K562 (cell line): ENCODE results near the gene SERPINF2. TPM values are rescaled to one million over a fixed set of nuclear protein-coding genes. Genes with fewer than 3 reads are reported as not detected.

Experiments used
- ATAC-seq: fragments of 200-7000 bp; cut with Tn5 transposase; 3 replicates; pipeline ENCODE4 v1.9.1; 2020; ENCODE audit warnings: moderate library complexity
- BruUV-seq: library from RNA; stranded (reverse); fragments of 400-500 nt; replicated peaks from 2 replicates; lab custom pipeline; 2021; lab: Mats Ljungman, UMichigan
- CTCF ChIA-PET: fragments of 300-600 bp; formaldehyde crosslinking; extraction: SDS; loops from one replicate; lab custom pipeline; 2021; ENCODE audit warnings: low intra/inter-chr PET ratio; lab: Yijun Ruan, JAX
- POLR2A ChIA-PET: fragments of 300-600, 350-650 bp; sonication (Branson Sonifier 250); formaldehyde crosslinking; extraction: SDS; loops from one replicate; lab custom pipeline; 2021; ENCODE audit warnings: antibody characterized with exemption, inconsistent platforms; lab: Yijun Ruan, JAX
- DNase-seq, 4 experiments: peaks; one replicate each; pipeline versions ENCODE4 v3.0.0 to v3.0.0-alpha.2; 2011 to 2018; ENCODE audit warnings: low spot score in 3 of 4, mixed read lengths in 3 of 4; ENCODE audit errors: extremely low read depth in 1 of 4
- FAIRE-seq: peaks from 2 replicates; lab custom pipeline; 2011; peaks lifted over from hg19 to GRCh38; lab: Jason Lieb, UNC
- H2AFZ ChIP-seq: 2 replicates; pipeline ENCODE4 v1.6.0; 2011; ENCODE audit warnings: low read depth, low read length, control low read depth, inconsistent platforms
- H3K27ac ChIP-seq: fragments of 200-600 bp; 3 replicates; pipeline ENCODE4 v1.8.0; 2011; ENCODE audit warnings: low read depth, mild to moderate bottlenecking, control low read depth, inconsistent platforms, low read length, moderate library complexity, mixed read lengths; ENCODE audit errors: extremely low read depth
- H3K27me3 ChIP-seq, 2 experiments: fragments of 300-600 bp in 1 of 2; 2 replicates in 1 of 2; 3 replicates in 1 of 2; pipeline versions ENCODE4 v1.6.0 to v1.8.0; 2011; ENCODE audit warnings: inconsistent platforms in 2 of 2, low read length in 2 of 2, mild to moderate bottlenecking in 1 of 2, mixed read lengths in 1 of 2, moderate library complexity in 1 of 2; ENCODE audit not compliant: control insufficient read depth in 2 of 2, insufficient read depth in 2 of 2
- H3K36me3 ChIP-seq: fragments of 300-600 bp; 3 replicates; pipeline ENCODE4 v1.8.0; 2011; ENCODE audit warnings: mild to moderate bottlenecking, low read length, inconsistent platforms; ENCODE audit not compliant: control insufficient read depth, insufficient read depth
- H3K4me1 ChIP-seq, 2 experiments: fragments of 200-600 bp in 1 of 2; replicated peaks in 1 of 2; 2 replicates in 1 of 2; 3 replicates in 1 of 2; pipeline versions ENCODE4 v1.5.1 to v1.8.0; 2011; ENCODE audit warnings: inconsistent platforms in 2 of 2, low read length in 2 of 2, mild to moderate bottlenecking in 1 of 2, mixed read lengths in 1 of 2, moderate library complexity in 1 of 2; ENCODE audit not compliant: control insufficient read depth in 2 of 2, insufficient read depth in 2 of 2
- H3K4me2 ChIP-seq: 2 replicates; pipeline ENCODE4 v1.6.1; 2011; ENCODE audit warnings: low read length, control low read depth, inconsistent platforms, mixed read lengths; ENCODE audit not compliant: insufficient read depth
- H3K4me3 ChIP-seq: fragments of 200-600 bp; sonication (generic), shearing (Covaris generic); 2 replicates; pipeline ENCODE4 v1.5.1; 2016; ENCODE audit warnings: control low read depth, inconsistent platforms
- H3K79me2 ChIP-seq: fragments of 200-600 bp; 3 replicates; pipeline ENCODE4 v1.8.0; 2011; ENCODE audit warnings: low read length, inconsistent platforms; ENCODE audit not compliant: control insufficient read depth, insufficient read depth
- H3K9ac ChIP-seq, 2 experiments: 2 replicates each; pipeline versions ENCODE4 v1.6.0 to v1.6.1; 2011; ENCODE audit warnings: low read depth in 2 of 2, low read length in 2 of 2, control low read depth in 1 of 2, inconsistent platforms in 1 of 2, mild to moderate bottlenecking in 1 of 2, mixed read lengths in 1 of 2; ENCODE audit not compliant: insufficient read depth in 1 of 2
- H3K9me1 ChIP-seq: one replicate; pipeline ENCODE4 v1.6.0; 2011; ENCODE audit warnings: inconsistent platforms, mild to moderate bottlenecking, low read length, moderate library complexity; ENCODE audit not compliant: control insufficient read depth, insufficient read depth
- H3K9me3 ChIP-seq: replicated peaks from 2 replicates; pipeline ENCODE4 v1.5.1; 2011; ENCODE audit warnings: low read depth, low read length, inconsistent platforms; ENCODE audit not compliant: control insufficient read depth, insufficient read depth
- H4K20me1 ChIP-seq: replicated peaks from 2 replicates; pipeline ENCODE4 v1.6.1; 2011; ENCODE audit warnings: low read length, inconsistent platforms, mixed read lengths; ENCODE audit not compliant: control insufficient read depth, insufficient read depth
- GATA2 ChIP-seq: sonication (generic); formaldehyde crosslinking; IDR thresholded peaks from 2 replicates; pipeline ENCODE4 v1.4.0; 2020; ENCODE audit warnings: mild to moderate bottlenecking, missing genetic modification reagents
- GTF2A2 ChIP-seq: IDR thresholded peaks from 2 replicates; pipeline ENCODE4 v1.6.1; 2016; ENCODE audit warnings: mild to moderate bottlenecking, missing genetic modification characterization, missing compliant biosample characterization
- HMGN3 ChIP-seq: IDR thresholded peaks from 2 replicates; pipeline ENCODE4 v1.6.1; 2011; ENCODE audit warnings: borderline replicate concordance, low read depth, mild to moderate bottlenecking, mixed read lengths, low read length; ENCODE audit not compliant: insufficient read length; ENCODE audit errors: extremely low read depth
- KLF13 ChIP-seq: fragments of 450-650 bp; IDR thresholded peaks from 2 replicates; pipeline ENCODE4 v1.6.1; 2016; ENCODE audit warnings: missing genetic modification characterization, low read depth, mild to moderate bottlenecking, missing compliant biosample characterization, moderate library complexity, borderline replicate concordance
- NEUROD1 ChIP-seq: fragments of 150-350 bp; IDR thresholded peaks from 2 replicates; pipeline ENCODE4 v1.6.1; 2014; ENCODE audit warnings: borderline replicate concordance, low read length, low read depth; ENCODE audit not compliant: partially characterized antibody
- NFE2 ChIP-seq: IDR thresholded peaks from 2 replicates; pipeline ENCODE4 v1.6.1; 2014; ENCODE audit warnings: antibody characterized with exemption, low read depth
- XRCC4 ChIP-seq: IDR thresholded peaks from one replicate; pipeline ENCODE4 v1.6.1; 2011; ENCODE audit not compliant: insufficient read depth, insufficient read length; ENCODE audit errors: extremely low read depth
- ZNF174 ChIP-seq: fragments of 250-450 bp; sonication (Bioruptor Pico); IDR thresholded peaks from 2 replicates; pipeline ENCODE4 v1.4.0; 2020; ENCODE audit warnings: mild to moderate bottlenecking
- ZNF586 ChIP-seq: fragments of 450-650 bp; formaldehyde crosslinking; conservative IDR thresholded peaks from 2 replicates; pipeline ENCODE4 v1.4.0; 2020; ENCODE audit warnings: mild to moderate bottlenecking, moderate library complexity
- WGBS: fragments of 100-300 bp; shearing (Covaris generic); methylation state at CpG from one replicate; pipeline ENCODE4 v1.1.6; 2016; ENCODE audit warnings: low coverage, mixed read lengths; ENCODE audit not compliant: insufficient coverage; ENCODE audit errors: missing lambda C conversion rate; 5-methylcytosine and 5-hydroxymethylcytosine counted together
- in situ Hi-C: fragments of 300-500 bp; cut with MboI; formaldehyde crosslinking; loops from 4 replicates; pipeline ENCODE4 v1.15.0; 2018; ENCODE audit warnings: inconsistent platforms, mixed read lengths
- intact Hi-C: fragments of 100-400 bp; cut with micrococcal nuclease; formaldehyde crosslinking; loops from 2 replicates; pipeline ENCODE4 v1.14.2; 2022
- polyA plus RNA-seq, 8 experiments: library from polyadenylated mRNA; depleted of rRNA in 4 of 8; stranded (reverse) in 5 of 8; unstranded in 3 of 8; fragments of >200 nt; fragmentation: Nextera tagmentation in 2 of 8; fragmentation: Illumina TruSeq in 1 of 8; extraction: Ambion mirVana in 2 of 8; extraction: Trizol in 1 of 8; gene quantifications; 2 replicates each; pipeline versions ENCODE4 v1.2.1 to v1.2.3, GENCODE V29; 2011 to 2014; ENCODE audit warnings: inconsistent platforms in 1 of 8, missing spikeins in 1 of 8
- total RNA-seq, 7 experiments: library from RNA; depleted of rRNA in 6 of 7; stranded (reverse); fragments of >200 nt in 6 of 7; fragmentation: Illumina TruSeq in 2 of 7; extraction: Trizol in 2 of 7; gene quantifications; 2 replicates each; pipeline versions ENCODE4 v1.2.1 to v1.2.3, GENCODE V29; 2011 to 2021; ENCODE audit warnings: low replicate concordance in 1 of 7
- TF ChIP-seq, protein P1 (sequence below): fragments of 450-650 bp; IDR thresholded peaks from 2 replicates; pipeline ENCODE4 v1.6.1; 2016; ENCODE audit warnings: mild to moderate bottlenecking, moderate library complexity

The SERPINF2 gene
- total and polyA plus RNA-seq, 9 of the 15 experiments (the other 6 are each of a cell fraction or from before 2014, with no cell fraction given), result 0.22 TPM; not detected in 8

- CTCF ChIA-PET, result no interaction called here
- no peak overlapping the region for H3K27ac ChIP-seq
- in situ Hi-C loops (no loop called here), intact Hi-C loops (no loop called here)
- H3K4me3 ChIP-seq, result no peak overlapping the region
- H3K9ac ChIP-seq, result no peak overlapping the region; a peak in 1 of 4 replicates
- WGBS, result 86% methylated on average over 6 of the region's 6 CpGs
- H3K9me3 ChIP-seq, result no peaks in the 10 kb centered on the region
- TF ChIP-seq NFE2 (no peak), HMGN3 (no peak), GTF2A2 (tag) (no peak), NEUROD1 (no peak), KLF13 (no peak), XRCC4 (no peak), ZNF586 (CRISPR knock-in tag) (no peak), GATA2 (no peak), ZNF174 (CRISPR knock-in tag) (no peak)
- TF ChIP-seq, protein P1, sequence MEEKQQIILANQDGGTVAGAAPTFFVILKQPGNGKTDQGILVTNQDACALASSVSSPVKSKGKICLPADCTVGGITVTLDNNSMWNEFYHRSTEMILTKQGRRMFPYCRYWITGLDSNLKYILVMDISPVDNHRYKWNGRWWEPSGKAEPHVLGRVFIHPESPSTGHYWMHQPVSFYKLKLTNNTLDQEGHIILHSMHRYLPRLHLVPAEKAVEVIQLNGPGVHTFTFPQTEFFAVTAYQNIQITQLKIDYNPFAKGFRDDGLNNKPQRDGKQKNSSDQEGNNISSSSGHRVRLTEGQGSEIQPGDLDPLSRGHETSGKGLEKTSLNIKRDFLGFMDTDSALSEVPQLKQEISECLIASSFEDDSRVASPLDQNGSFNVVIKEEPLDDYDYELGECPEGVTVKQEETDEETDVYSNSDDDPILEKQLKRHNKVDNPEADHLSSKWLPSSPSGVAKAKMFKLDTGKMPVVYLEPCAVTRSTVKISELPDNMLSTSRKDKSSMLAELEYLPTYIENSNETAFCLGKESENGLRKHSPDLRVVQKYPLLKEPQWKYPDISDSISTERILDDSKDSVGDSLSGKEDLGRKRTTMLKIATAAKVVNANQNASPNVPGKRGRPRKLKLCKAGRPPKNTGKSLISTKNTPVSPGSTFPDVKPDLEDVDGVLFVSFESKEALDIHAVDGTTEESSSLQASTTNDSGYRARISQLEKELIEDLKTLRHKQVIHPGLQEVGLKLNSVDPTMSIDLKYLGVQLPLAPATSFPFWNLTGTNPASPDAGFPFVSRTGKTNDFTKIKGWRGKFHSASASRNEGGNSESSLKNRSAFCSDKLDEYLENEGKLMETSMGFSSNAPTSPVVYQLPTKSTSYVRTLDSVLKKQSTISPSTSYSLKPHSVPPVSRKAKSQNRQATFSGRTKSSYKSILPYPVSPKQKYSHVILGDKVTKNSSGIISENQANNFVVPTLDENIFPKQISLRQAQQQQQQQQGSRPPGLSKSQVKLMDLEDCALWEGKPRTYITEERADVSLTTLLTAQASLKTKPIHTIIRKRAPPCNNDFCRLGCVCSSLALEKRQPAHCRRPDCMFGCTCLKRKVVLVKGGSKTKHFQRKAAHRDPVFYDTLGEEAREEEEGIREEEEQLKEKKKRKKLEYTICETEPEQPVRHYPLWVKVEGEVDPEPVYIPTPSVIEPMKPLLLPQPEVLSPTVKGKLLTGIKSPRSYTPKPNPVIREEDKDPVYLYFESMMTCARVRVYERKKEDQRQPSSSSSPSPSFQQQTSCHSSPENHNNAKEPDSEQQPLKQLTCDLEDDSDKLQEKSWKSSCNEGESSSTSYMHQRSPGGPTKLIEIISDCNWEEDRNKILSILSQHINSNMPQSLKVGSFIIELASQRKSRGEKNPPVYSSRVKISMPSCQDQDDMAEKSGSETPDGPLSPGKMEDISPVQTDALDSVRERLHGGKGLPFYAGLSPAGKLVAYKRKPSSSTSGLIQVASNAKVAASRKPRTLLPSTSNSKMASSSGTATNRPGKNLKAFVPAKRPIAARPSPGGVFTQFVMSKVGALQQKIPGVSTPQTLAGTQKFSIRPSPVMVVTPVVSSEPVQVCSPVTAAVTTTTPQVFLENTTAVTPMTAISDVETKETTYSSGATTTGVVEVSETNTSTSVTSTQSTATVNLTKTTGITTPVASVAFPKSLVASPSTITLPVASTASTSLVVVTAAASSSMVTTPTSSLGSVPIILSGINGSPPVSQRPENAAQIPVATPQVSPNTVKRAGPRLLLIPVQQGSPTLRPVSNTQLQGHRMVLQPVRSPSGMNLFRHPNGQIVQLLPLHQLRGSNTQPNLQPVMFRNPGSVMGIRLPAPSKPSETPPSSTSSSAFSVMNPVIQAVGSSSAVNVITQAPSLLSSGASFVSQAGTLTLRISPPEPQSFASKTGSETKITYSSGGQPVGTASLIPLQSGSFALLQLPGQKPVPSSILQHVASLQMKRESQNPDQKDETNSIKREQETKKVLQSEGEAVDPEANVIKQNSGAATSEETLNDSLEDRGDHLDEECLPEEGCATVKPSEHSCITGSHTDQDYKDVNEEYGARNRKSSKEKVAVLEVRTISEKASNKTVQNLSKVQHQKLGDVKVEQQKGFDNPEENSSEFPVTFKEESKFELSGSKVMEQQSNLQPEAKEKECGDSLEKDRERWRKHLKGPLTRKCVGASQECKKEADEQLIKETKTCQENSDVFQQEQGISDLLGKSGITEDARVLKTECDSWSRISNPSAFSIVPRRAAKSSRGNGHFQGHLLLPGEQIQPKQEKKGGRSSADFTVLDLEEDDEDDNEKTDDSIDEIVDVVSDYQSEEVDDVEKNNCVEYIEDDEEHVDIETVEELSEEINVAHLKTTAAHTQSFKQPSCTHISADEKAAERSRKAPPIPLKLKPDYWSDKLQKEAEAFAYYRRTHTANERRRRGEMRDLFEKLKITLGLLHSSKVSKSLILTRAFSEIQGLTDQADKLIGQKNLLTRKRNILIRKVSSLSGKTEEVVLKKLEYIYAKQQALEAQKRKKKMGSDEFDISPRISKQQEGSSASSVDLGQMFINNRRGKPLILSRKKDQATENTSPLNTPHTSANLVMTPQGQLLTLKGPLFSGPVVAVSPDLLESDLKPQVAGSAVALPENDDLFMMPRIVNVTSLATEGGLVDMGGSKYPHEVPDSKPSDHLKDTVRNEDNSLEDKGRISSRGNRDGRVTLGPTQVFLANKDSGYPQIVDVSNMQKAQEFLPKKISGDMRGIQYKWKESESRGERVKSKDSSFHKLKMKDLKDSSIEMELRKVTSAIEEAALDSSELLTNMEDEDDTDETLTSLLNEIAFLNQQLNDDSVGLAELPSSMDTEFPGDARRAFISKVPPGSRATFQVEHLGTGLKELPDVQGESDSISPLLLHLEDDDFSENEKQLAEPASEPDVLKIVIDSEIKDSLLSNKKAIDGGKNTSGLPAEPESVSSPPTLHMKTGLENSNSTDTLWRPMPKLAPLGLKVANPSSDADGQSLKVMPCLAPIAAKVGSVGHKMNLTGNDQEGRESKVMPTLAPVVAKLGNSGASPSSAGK, result no peak
- peaks cover 28% of the 10 kb centered on the region for H3K36me3 ChIP-seq
- BruUV-seq, result no TSS peak
- H4K20me1 ChIP-seq, result no peaks in the 10 kb centered on the region
- H3K79me2 ChIP-seq, result no peaks in the 10 kb centered on the region
- H3K4me1 ChIP-seq, result no peaks in the 10 kb centered on the region
- no peak for FAIRE-seq
- no peaks in the 10 kb centered on the region for H3K27me3 ChIP-seq
- DNase-seq, result no peak
- ATAC-seq, result no peak
- no peak overlapping the region for H3K4me2 ChIP-seq
- H2AFZ ChIP-seq, result no peak overlapping the region
- POLR2A ChIA-PET, result interaction anchor here (1.0 kb wide), 1 partner anchor 10 kb away, joined by 4 read pairs; no protein-coding TSS in a partner anchor
- no peaks in the 10 kb centered on the region for H3K9me1 ChIP-seq
These were observed 60.6 kb downstream of the SERPINF2 start for GRCh38 chr17:1803280-1803679.
